ENCODE data around the gene PDCD7.

- no peak for TF ChIP-seq CTCF (conservative IDR thresholded peaks at IDR 0.05; ENCODE audit: low read length)
- no peak for TF ChIP-seq EZH2phosphoT487 (IDR thresholded peaks at IDR 0.05; ENCODE audit: borderline replicate concordance)
Measured at GRCh38 chr15:65087411-65087810, 46.2 kb downstream of the PDCD7 start.

Measured in Loucy (cell line).